Measurements from ENCODE around the gene AGXT.

The AGXT gene

GRCh38 chr2:240886678-240887609 is 18.3 kb downstream of the AGXT start:
- DNase-seq: no peak

- DNase-seq: no peak
Observed at GRCh38 chr2:240887631-240888030, 19.0 kb downstream of the AGXT start.

DNA sequence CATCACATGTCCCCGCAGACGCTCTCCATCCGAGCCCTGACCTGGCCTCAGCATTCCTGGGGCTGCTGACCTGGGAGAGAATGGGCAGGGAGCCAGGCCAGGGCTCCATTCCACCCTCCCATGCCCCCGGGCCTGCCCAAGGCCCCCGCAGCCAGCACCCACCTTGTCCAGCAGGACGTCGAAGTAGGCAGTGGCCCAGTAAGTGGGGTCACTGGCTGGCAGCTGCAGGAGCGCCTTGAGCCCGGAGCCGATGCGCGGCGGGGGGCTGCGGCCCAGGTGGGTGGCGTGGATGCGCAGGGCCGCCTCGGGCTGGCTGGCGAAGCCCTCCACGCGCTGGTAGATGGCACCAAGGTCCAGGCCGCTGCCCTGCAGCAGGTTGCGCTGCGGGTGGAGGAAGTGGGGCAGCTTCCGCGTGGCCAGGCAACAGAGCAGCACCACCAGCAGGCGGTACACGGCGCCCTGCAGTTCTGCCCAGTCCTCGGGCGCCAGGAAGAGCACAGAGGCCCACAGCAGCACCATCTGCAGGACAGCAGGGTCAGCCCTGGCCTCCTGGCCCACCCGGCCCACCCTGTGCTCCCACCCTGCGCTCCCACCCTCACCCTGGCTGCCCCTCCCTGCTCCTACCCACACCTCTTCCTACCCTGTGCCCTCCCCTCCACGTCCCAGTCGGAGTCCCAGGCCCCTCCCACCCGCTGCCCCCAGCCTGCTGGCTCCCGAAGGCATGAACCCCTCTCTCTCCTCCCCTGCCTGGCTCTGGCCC is 19.7 kb downstream of the AGXT start:
- no peak for DNase-seq

DNA sequence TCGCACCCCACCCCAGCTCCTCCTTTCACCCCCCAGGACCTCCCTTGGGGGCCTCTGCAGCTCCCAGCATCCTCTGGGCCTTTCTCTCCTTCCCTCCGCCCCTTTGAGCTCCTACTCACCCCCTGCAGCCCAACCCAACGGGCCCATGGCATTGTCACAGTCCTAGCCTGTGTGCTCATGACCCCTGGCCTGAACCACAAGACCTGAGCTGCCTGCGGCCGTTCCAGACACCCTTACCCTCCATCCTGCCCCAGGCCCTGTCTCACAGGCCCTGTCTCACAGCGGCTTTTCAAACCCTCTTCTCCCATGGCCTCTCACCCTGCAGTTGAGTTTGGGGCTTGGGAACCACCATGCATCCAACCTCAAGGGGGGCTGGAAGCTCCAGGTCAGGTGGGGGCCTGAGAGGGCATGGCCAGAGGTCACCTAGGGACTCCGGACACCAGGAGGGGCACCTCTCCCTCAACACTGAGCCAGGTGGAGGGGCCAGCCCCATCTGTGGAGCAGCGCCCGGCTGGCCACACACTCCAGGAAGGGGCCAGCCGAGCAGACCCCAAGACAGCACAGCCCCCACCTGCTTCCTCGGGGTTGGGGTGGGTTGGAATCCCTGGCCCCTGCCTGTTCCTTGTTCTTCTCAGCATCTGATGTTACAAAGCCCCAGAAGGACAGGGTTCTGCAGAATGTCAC is 20.4 kb downstream of the AGXT start:
- DNase-seq: no peak

DNA sequence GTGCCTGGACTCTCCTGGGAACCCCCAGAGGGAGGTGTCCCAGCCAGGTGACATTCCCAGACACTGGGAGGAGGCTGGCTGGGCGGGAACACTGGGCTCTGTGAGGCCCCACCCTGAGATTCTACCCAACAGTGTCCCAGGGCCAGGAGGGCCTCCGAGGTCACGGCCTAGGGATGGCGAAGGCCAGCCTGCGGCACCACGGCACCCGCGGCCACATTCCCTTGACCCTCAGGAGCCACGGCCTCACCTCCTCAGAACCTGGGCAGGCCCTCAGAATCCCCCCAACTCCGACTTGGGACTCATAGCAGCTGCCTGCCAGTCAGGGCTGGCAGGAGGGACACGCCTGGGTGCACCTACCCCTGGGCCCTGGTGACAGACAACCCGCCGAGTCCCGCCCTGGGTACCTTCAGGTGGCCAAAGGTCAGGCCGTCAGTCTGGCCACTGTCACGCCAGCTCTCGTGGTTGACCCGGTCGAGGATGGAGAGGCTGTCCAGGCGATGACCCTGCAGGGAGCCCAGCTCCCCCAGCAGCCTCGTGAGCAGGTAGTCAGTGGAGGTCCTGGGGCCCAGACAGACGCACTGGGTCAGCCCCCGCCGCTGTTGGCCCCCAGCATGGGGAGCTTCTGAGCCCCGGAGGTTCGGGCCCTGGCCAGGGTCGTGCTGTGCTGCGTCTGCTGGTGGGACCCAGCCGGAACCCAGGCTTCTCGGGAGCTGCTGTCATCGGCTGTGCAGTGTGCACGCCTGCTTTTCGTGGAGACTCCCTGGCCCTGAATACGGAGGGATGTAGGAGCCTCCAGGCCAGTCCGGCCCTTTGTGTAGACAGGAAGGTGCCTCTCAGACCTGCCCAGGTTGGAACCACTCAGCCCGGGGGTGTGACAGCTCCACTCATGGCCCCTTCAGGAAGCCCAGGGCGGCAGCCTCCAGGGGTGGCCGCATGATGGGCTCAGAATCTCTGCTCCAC is 21.3 kb downstream of the AGXT start:
- no peak for DNase-seq

DNA sequence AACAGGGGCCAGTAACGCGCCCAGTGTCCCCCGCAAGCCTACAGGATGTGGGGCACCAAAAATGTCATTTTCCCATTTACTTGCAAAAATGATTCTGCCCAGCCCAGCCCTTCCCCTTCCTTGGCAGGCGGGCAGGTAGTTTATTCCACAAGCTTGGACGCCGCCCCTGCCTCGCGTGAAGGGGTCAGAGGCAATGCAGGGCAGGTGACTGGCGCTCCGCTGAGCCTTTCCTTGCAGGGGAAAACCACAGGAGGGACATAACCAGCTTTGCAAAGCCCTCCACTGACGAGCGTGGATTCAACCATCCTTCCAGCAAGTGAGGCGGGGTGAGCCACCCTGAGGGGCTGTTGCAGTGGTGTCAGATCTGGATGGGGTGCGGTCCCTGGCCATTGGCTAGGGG is 22.1 kb downstream of the AGXT start:
- DNase-seq: no peak

DNA sequence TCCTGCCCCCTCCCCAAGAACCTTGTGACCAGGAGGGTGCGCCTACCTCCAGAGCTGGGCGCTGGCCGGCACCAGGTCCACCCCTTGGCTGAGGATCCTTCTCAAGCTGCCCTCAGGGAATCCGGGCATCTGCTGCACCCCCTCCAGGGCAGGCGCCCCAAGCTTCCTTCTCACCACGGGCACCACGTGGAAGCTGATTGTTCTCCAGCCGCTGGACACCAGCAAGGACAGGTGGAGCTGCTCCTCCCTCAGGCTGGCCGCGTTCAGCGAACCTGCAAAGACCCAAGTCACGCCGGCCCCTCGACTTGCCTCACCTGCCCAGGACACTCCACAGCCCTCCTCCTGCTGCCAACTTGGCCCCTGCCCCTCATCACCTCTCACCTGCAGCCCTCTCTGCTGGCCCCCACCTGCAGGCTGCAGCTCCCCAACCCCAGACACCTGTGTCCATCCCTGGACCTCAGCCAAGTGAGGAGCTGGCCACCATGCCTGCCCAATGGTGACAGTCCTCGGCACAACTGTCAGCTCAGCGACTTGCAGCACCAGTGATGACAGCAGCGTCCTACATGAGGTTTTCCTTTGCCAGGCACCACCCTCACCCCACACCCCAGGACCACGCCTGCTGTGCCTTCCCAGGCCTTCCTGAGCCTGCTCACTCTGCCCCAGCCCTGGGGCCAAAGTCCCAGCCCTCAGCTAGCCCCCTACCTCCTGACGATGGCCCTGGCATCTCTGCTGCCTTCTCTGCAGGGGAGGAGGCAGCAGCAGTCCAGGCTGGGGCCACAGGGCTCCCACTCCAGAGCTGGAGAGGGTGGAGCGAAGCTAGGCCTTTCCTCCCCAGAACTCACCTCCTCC is 23.1 kb downstream of the AGXT start:
- DNase-seq: no peak

DNA sequence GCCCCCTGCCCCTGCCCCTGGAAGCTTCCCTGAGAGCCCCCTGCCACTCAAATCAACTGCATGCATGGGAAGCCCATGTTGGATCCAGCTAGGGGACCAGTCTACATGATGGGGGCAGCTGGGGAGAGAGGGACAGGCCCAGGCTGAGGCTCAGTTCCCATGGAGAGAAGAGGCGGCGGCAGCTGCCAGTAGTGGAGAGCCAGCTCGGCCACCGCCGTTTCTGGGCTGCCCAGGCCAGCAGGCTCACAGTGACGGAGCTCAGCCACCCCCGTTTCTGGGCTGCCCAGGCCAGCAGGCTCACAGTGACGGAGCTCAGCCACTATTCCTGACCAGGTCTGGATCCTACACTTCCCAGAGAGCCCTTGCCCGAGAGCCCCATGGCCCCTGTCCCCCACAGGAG is 23.7 kb downstream of the AGXT start:
- DNase-seq: no peak

- DNase-seq: no peak
Observed at GRCh38 chr2:240892925-240893324, 24.3 kb downstream of the AGXT start.

GRCh38 chr2:240893363-240893844 is 24.8 kb downstream of the AGXT start:
- no peak for DNase-seq

- no peak for DNase-seq
Observed at GRCh38 chr2:240894006-240894405, 25.4 kb downstream of the AGXT start.

DNA sequence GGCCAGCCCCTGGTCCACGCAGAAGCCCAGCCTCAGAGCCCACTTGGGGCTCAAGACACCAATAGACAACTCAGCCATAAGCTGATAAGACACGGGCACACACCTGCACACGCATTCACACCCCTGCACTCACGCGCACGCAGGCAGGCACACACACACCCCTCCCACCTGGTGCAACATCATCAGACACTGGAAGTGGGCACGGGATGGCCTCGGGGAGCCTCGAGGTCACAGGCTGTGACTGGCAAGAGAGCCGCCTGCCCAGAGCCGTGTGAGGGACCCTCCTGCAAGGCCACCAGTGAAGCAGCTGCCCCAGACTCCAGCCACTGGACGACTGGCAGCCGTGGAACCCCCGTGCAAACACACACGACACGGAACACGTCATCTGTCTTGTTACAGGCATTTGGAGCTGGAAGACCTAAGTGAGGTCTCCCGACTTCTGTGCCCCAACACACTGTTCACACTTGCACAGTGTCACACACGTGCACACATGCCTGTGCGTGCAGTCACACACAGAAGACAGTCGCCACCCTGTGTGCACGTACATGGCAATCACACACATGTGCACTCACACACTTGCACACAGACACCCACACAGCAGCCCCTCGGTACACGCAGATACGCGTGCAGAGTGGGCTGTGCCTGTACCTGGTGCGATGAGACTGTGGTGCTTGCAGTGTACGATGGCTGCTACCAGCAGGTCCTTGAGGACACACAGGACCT is 26.4 kb downstream of the AGXT start:
- no peak for DNase-seq

- no peak for DNase-seq
Observed at GRCh38 chr2:240895656-240896388, 27.2 kb downstream of the AGXT start, which contains the start of gene MAB21L4. Gene MAB21L4, minus strand, starts transcription at chr2:240896156. Its CDS starts 159 bp downstream, at chr2:240895997.

GRCh38 chr2:240896394-240896793 is 27.8 kb downstream of the AGXT start:
- no peak for DNase-seq

GRCh38 chr2:240896871-240897692 is 28.5 kb downstream of the AGXT start:
- DNase-seq: no peak

DNA sequence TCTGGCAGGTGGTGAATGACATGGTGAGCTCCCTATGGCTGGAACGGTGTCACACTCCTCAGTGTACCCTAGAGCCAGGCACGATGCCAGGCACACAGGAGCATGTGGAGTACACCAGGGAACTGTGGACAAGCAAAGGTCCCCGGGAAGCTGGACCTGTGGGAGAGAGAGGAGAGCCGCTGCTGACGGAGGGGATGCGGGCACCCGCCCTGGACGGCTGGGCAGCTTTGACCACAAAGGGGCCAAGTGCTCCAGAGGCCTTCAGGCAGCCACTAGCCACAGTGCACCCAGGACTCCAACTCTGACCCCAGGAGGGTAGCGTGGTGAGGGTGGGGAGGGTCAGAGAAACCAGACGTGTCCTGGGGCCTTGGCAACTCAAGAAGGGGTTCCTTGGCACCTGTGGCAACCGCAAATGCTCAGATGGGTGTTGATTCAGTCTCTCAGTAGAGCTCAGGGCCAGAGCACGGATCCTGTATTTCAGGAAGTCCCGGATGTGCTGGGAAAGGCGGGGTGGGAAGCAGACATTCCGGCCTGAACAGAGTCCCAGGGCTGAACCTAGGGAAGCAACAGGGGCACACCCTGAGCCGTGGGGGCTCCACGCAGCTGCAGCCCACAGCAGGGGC is 29.6 kb downstream of the AGXT start:
- DNase-seq: no peak

GRCh38 chr2:240898731-240899467 is 30.3 kb downstream of the AGXT start:
- no peak for DNase-seq
